GM21447 (cell line): ENCODE measurements around the gene DR1.
A peak's percentile ranks its signal among the peaks of the same experiment; 100 is the strongest.

ENCODE experiments used
- ATAC-seq: cut with Tn5 transposase; IDR thresholded peaks from one replicate; pipeline ENCODE4 v1.9.1; 2021; ENCODE audit not compliant: unreplicated experiment

The DR1 gene

DNA sequence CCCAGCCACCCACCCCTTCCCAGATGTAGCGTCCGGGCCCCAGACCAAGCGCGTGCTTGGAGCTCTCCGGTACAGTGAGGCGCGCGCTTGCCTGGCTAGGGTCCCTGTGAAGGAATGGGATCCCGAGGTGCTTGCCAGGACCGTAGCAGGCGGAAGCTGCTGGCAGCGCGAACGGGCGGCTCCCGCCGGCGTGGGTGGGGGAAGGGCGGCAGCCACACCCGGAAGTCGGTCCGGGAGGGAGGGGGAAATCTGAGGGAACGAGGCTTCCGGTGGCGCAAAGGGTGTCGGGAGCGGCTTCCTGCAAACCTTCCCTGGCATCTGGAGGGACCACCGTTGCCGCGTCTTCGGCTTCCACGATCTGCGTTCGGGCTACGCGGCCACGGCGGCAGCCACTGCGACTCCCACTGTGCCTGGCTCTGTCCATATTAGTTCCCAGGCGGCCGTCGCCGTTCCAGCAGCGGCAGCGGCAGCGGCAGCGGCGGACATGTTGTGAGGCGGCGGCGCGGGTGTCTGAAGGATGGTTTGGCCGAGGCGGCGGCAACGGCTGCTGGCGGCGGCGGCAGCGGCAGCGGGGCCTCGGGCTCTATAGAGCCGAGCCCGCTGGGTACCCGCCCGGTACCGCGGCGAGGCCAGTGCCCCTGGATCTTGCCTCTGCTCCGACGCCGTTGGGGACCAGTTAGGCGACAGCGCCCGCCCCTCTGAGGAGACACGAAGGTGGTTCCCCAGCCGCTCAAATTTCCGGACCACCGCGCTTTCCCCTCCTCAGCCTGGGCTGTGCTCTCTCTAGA is at the start of gene DR1:
TSS of gene DR1 (plus strand) at position 275 of the 788 bp plus-strand sequence. CDS start 739 bp downstream, outside the sequence.
- ATAC-seq, result peak; percentile 76

- no peak for ATAC-seq
These were observed 49.1 kb upstream of the DR1 start for GRCh38 chr1:93296555-93297154.

GRCh38 chr1:93301131-93301530 is 44.6 kb upstream of the DR1 start:
- ATAC-seq, result no peak

GRCh38 chr1:93302078-93302477 is 43.6 kb upstream of the DR1 start:
- no peak for ATAC-seq

DNA sequence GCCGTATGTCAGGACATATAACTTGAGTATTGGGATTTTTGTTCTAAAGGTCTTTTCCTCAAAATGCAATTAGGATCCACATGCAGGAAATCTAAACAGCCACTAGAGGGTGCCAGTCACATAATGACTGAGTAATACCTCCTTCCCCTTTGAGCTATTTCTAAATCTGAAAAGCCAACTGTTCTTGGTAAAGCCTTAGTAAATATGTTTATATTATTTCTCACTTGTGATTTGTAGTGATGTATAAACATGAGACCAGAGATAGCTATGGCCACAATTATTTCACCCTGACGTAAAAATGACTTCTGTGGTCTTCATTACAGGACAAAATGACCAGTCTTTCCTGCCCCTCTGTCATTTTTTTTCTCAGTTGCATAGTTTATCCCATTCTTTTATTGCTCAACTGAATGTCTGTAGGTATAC is 41.0 kb upstream of the DR1 start:
- no peak for ATAC-seq

DNA sequence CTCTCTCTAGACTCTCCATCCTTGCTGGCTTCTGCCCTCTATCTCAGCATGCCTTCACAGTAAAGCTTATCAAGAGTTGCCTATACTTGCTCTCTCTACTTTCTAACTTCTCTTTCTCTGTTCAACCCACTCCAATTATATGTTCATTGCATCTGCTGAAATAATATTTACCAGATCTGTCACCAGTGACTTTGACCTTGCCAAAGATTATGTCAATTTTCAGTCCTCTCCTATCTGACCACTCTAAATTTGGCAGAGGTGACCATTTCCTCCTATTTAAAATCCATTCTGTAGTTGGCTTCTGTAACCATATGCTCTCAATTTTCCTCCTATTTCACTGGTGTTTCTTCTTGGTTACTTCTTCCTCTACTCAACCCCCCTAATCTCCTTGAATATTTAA is 38.8 kb upstream of the DR1 start:
- no peak for ATAC-seq

GRCh38 chr1:93313026-93313425 is 32.7 kb upstream of the DR1 start:
- ATAC-seq, result no peak

DNA sequence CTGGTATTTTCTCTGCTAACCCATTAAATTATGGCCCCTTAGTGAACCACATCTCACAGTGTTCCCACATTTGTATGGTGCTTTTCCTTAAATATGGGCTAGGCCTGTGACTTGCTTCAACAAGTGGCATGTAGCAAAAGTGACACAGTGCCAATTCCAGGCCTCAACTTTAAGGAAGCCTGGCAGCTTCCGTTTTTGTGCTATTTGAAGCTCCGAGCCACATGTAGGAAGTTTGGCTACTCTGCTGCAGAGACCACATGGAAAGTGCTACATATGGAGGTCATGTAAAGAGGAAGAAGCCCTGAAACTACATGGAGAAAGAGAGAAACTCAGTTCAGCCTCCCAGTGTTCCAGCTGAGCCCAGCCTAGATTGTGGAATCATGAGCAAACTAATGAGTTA is 28.5 kb upstream of the DR1 start:
- ATAC-seq, result no peak

GRCh38 chr1:93317943-93318342 is 27.8 kb upstream of the DR1 start:
- no peak for ATAC-seq

DNA sequence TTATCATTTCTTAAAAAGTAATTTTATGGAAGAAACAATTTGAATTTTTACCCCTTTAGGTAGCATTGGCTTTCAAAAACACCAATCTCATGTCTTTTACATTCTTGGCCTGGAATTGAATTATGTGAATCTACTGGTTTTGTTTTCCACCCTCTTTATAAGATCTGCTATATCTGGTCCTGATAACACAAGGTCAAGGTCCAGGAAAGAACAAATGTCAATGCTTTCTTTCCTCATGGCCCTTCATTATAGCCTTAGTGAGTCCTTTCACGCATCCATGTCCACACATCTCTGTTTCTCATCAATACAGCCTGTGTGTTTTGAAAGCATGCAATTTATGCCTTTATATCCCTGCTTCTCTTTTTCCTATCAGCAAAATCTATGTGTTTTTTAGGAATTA is 24.0 kb upstream of the DR1 start:
- ATAC-seq, result no peak

- ATAC-seq, result no peak
These were observed 23.4 kb upstream of the DR1 start for GRCh38 chr1:93322349-93322748.

DNA sequence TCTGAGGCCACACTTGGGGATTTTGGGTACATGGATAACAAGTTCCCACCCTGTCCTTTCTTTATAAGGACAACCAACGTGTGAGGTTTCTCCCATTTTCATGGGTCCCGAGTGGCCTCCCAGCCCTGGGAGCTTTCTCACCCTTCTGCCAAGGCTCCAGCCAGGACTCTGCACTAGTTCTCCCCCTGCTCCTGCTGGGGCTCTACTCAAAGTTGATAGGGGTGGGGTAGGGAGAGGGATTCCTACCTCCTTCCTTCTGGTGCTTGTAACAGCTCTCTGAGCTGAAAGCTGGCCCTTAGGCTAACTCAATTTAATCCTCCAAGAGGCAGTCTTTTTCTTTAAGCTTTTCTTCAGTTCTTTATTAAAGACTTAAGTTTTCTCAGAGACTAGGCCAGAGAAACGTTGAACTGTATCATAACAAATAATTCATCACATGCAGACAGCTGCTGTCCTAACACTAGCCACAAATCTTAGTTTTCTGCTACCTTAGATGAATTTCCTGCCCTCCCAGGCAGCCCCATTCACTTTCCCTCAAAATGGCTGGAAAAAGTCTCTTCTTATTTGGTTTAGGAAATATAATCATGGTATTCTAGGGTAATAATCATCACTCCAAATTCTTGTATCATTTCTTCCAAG is 22.4 kb upstream of the DR1 start:
- ATAC-seq, result no peak

DNA sequence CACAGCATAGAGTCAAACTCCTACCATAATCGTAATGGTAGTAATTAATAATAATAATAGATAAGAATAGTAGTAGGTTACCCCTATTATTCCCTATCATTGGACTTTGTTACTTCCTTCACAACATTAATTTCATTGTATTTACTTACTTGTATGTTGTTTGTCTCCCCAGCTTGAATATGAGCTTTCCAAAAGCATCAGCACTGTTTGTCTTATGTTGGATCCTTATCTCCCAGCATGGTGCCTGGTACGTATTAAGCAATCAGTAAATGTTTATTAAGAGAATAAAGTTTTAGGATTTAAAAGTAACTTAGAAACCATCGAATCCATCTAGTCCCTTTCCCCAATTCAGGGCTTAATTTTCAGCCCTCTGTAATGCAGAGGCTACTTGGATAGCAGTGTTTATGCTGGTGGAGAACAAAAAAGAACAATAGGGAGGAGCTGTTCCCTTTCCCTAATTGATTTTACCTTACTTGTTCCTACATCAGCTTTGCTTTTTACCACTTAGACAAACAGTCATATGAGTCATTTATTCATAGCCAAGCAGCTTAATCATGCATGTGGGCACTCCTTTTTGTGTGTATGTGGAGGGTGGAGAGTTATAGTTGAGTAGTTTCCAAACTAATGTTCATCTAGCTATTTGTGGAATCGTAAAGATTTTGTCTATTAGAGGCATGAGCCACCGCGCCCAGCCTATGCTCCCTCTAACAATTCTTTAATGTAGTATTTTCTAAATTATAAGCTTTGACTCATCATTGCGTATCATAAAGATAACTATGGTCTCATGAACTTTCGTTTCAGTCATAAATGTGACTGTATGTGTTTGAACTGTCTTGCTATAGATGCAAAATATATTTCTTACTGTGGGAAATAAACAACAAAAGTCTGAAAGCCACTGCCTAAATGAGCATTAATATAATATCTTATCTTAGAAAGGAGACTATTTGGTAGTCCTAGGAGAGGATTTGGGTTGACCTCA is 20.9 kb upstream of the DR1 start:
- ATAC-seq, result no peak

- peak; percentile 74 for ATAC-seq
These were observed 16.6 kb upstream of the DR1 start for GRCh38 chr1:93328809-93329760.

DNA sequence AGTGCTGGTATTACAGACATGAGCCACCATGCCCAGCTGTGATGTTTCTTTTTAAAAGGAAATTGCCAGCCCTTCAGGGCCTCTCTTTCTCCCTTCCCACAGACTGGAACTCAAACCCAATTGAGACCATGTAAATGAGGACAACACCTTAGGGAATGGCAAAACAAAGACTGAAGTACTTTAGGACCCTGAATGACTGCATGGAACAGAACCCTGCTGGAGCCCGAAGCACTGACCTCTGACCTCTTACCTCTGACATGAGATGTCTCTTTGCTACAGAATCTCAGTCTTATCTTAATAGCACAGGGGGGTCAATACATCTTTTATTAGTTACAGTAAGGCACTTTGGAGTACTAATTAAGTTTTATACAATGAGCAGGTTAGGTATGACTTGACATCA is 15.5 kb upstream of the DR1 start:
- ATAC-seq, result no peak

GRCh38 chr1:93330617-93331016 is 15.1 kb upstream of the DR1 start:
- ATAC-seq, result no peak

GRCh38 chr1:93331412-93331811 is 14.3 kb upstream of the DR1 start:
- no peak for ATAC-seq

- ATAC-seq, result no peak
These were observed 13.3 kb upstream of the DR1 start for GRCh38 chr1:93332368-93332767.

DNA sequence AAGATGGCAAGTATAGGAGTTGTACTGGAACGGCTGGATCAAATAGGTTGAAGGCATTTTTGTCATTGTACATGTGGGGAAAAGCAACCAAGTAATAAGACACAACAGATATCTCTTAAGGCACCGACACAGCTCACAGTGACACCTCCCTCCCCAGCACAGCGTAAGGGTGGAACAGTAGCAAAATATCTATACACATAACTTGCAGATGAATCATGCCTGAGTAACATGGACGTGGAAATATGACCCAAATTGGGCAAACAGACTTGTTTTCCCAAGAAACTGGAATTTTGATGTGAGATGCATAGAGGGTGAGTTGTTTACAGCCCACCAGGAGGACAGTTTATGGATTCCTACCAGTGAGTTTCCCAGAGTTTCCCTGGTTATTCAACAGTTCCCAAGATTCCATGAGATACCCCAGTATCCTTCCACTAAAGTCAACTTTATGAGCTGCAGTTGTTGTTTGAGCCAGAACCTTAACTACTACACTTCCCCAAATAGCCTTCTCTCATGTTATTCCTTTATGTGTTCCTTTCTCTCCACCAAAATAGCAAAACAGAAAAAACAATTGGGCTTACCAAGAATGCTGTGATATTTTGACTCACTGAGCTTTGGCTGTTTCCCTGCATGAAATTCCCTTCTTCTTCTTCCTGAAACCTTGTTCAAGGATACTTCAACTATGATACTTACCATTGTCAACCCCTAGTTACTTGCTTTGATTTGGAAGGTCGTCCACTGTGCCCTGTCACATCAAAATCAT is 7.1 kb upstream of the DR1 start:
- no peak for ATAC-seq
